ENCODE data around the gene RINT1.

RINT1 gene

DNA sequence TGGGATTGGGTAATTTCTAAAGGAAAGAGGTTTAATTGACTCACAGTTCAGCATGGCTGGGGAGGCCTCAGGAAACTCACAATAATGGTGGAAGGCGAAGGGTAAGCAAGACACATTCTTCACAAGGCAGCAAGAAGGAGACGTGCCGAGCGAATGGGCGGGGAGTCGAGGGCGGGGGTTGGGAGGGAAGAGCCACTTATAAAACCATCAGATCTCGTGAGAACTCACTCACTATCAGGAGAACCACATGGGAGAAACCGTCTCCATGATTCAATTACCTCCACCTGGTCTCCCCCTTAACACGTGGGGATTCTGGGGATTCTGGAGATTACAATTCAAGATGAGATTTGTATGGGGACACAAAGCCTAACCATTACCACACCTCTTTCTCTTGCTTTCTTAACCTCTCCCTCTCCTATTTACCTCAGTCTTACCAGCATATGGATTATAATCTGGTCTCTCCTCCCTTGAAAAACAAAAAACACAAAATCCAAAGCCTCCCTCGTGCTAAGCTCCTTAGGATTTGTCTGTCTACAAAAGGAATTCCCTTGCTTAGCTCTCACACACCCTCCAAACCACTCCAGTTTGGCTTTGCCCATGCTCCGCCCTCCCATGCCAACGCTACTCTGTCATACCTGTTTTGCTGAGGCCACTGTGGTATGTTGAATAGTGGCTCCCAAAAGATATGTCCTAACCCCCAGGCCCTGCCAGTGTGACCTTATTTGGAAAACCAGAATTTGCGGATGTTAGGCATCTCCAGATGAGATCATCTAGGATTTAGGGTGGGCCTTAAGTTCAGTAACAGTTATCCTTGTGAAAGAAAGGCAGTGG is 68.9 kb downstream of the RINT1 start:
- H3K27me3 ChIP-seq (replicated peaks; ENCODE audit: insufficient read depth, low read length): no peaks in the 10 kb centered on the region
- no peaks in the 10 kb centered on the region for H3K4me1 ChIP-seq (ENCODE audit: low read length)
- no peak overlapping the region for H2AFZ ChIP-seq (ENCODE audit: low read length)
- H3K4me2 ChIP-seq (ENCODE audit: low read depth, low read length): no peak overlapping the region
- no peak overlapping the region for H3K9ac ChIP-seq (ENCODE audit: low read length)
- no peaks in the 10 kb centered on the region for H3K36me3 ChIP-seq (replicated peaks; ENCODE audit: insufficient read depth, low read length)
- H3K9me3 ChIP-seq (replicated peaks; ENCODE audit: insufficient read depth, low read length): no peaks in the 10 kb centered on the region
- no peaks in the 10 kb centered on the region for H4K20me1 ChIP-seq (ENCODE audit: insufficient read depth, low read length)
- H3K9me2 ChIP-seq (replicated peaks; ENCODE audit: insufficient read depth, low read length): no peaks in the 10 kb centered on the region
- H3K79me2 ChIP-seq (ENCODE audit: low read length): no peaks in the 10 kb centered on the region
- H3F3A ChIP-seq (ENCODE audit: insufficient read depth, low read length): no peaks in the 10 kb centered on the region
- H3K27ac ChIP-seq (ENCODE audit: low read length): no peak overlapping the region
- TF ChIP-seq EZH2 (optimal IDR thresholded peaks at IDR 0.05; ENCODE audit: low read depth, low read length): no peak
- TF ChIP-seq, protein P1, sequence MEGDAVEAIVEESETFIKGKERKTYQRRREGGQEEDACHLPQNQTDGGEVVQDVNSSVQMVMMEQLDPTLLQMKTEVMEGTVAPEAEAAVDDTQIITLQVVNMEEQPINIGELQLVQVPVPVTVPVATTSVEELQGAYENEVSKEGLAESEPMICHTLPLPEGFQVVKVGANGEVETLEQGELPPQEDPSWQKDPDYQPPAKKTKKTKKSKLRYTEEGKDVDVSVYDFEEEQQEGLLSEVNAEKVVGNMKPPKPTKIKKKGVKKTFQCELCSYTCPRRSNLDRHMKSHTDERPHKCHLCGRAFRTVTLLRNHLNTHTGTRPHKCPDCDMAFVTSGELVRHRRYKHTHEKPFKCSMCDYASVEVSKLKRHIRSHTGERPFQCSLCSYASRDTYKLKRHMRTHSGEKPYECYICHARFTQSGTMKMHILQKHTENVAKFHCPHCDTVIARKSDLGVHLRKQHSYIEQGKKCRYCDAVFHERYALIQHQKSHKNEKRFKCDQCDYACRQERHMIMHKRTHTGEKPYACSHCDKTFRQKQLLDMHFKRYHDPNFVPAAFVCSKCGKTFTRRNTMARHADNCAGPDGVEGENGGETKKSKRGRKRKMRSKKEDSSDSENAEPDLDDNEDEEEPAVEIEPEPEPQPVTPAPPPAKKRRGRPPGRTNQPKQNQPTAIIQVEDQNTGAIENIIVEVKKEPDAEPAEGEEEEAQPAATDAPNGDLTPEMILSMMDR (IDR thresholded peaks at IDR 0.05; ENCODE audit: low read length): no peak
- TF ChIP-seq EZH2phosphoT487 (IDR thresholded peaks at IDR 0.05; ENCODE audit: low read length): no peak
- DNase-seq: no peak
- H3K4me3 ChIP-seq (ENCODE audit: low read length): no peak overlapping the region

DNA sequence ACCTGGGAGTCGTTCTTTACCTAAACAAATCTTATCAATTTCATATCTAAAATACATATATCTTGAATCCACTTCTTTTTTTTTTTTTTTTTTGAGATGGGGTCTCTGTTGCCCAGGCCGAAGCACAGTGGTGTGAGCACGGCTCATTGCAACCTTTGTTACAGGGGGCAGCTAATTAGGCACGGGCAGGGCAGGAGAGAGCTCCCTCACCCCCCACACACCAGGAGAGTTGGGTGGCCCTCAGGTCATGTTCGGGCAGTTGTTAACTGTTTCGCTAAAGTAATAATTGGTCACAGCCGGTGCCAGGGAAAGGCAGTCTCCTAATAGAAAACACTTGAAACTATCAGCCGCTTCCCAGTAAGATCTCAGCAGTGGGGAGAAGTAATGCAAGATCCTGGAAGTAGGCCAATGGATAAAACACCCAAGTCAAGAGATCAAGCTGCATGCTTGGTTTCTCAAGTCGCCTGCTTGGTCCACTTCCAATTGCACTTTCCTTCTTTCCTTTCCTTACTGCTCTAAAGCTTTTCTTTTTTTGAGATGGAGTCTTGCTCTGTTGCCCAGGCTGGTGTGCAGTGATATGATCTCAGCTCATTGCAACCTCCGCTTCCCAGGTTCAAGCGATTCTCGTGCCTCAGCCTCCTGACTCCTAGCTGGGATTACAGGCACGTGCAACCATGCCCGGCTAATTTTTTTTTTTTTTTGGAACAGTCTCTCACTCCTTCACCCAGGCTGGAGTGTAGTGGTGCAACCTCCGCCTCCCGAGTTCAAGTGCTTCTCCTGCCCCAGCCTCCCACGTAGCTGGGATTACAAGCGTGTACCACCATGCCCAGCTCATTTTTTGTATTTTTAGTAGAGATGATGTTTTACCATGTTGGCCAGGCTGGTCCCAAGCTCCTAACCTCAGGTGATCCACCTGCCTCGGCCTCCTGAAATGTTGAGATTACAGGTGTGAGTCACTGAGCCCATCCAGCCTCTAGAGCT is 70.6 kb downstream of the RINT1 start:
- Histone ChIP-seq H3K9me2 (replicated peaks; ENCODE audit: insufficient read depth, low read length) (no peaks in the 10 kb centered on the region), H3K79me2 (ENCODE audit: low read length) (no peaks in the 10 kb centered on the region)
- TF ChIP-seq EZH2 (optimal IDR thresholded peaks at IDR 0.05; ENCODE audit: low read depth, low read length) (no peak), EZH2phosphoT487 (IDR thresholded peaks at IDR 0.05; ENCODE audit: low read length) (no peak)
- TF ChIP-seq, protein P1 (IDR thresholded peaks at IDR 0.05; ENCODE audit: low read length): no peak

DNA sequence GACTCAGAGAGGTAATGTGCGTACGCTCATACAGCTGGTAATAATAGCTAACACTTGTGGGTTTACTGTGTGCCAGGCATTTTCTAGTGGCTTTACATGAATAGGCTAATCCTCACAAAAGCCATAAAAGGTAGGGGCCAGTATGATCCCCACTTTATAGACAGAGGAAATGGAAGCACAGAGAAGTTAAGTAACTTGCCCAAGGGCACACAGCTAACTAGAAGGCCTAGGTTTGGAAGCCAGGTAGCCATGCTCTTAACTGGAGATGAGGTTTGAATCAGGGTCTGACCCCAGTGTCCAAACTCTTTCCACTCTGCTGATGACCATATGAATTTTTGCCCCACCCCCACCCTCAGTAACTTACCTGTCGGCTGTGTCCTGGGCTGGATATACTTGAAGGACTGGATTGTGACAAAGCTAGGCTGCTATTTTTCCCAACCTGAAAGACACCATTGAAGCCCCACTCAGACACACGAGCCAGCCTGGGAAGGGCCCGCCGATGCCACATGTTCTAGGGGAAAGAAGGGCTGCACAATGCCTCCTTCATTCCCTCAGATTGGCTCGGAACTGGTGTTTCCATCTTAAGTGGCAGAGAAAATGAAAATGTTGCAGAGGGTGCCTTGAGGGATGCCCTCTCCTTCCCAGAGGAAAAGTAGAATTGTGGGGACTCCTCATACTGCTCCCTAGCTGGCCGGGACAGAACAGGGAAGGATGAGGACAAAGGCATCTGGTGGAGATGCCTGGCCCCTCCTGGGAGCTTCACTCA is 78.3 kb downstream of the RINT1 start:
- TF ChIP-seq EZH2phosphoT487 (IDR thresholded peaks at IDR 0.05; ENCODE audit: low read length) (no peak), EZH2 (optimal IDR thresholded peaks at IDR 0.05; ENCODE audit: low read depth, low read length) (no peak)
- TF ChIP-seq, protein P1 (IDR thresholded peaks at IDR 0.05; ENCODE audit: low read length): no peak
- Histone ChIP-seq H4K20me1 (ENCODE audit: insufficient read depth, low read length) (no peaks in the 10 kb centered on the region), H3K27me3 (replicated peaks; ENCODE audit: insufficient read depth, low read length) (no peaks in the 10 kb centered on the region), H3F3A (ENCODE audit: insufficient read depth, low read length) (no peaks in the 10 kb centered on the region), H3K36me3 (replicated peaks; ENCODE audit: insufficient read depth, low read length) (no peaks in the 10 kb centered on the region), H3K4me1 (ENCODE audit: low read length) (no peaks in the 10 kb centered on the region), H3K9ac (ENCODE audit: low read length) (no peak overlapping the region), H3K9me2 (replicated peaks; ENCODE audit: insufficient read depth, low read length) (no peaks in the 10 kb centered on the region), H3K27ac (ENCODE audit: low read length) (no peak overlapping the region), H3K4me2 (ENCODE audit: low read depth, low read length) (no peak overlapping the region), H3K9me3 (replicated peaks; ENCODE audit: insufficient read depth, low read length) (no peaks in the 10 kb centered on the region), H3K79me2 (ENCODE audit: low read length) (no peaks in the 10 kb centered on the region), H2AFZ (ENCODE audit: low read length) (no peak overlapping the region), H3K4me3 (ENCODE audit: low read length) (no peak overlapping the region)
- DNase-seq: no peak

More for the DNA sequence above, 70.6 kb downstream of the RINT1 start:
- H3K4me3 ChIP-seq (ENCODE audit: low read length): no peak overlapping the region
- H2AFZ ChIP-seq (ENCODE audit: low read length): no peak overlapping the region
- H3K4me1 ChIP-seq (ENCODE audit: low read length): no peaks in the 10 kb centered on the region
- H3K9me3 ChIP-seq (replicated peaks; ENCODE audit: insufficient read depth, low read length): no peaks in the 10 kb centered on the region
- H3F3A ChIP-seq (ENCODE audit: insufficient read depth, low read length): no peaks in the 10 kb centered on the region
- no peak overlapping the region for H3K9ac ChIP-seq (ENCODE audit: low read length)
- DNase-seq: no peak
- no peaks in the 10 kb centered on the region for H4K20me1 ChIP-seq (ENCODE audit: insufficient read depth, low read length)
- no peaks in the 10 kb centered on the region for H3K27me3 ChIP-seq (replicated peaks; ENCODE audit: insufficient read depth, low read length)
- H3K4me2 ChIP-seq (ENCODE audit: low read depth, low read length): no peak overlapping the region
- H3K36me3 ChIP-seq (replicated peaks; ENCODE audit: insufficient read depth, low read length): no peaks in the 10 kb centered on the region
- no peak overlapping the region for H3K27ac ChIP-seq (ENCODE audit: low read length)
